HG02763 (cell line): ENCODE measurements around the gene RIPK4.
"Not testable (repeated sequence)": the region's sequence is repeated elsewhere in the genome, so short reads cannot be mapped to it uniquely, and the experiment has no call there.

Experiments used
- ATAC-seq: cut with Tn5 transposase; IDR thresholded peaks from one replicate; pipeline ENCODE4 v1.9.1; 2021; ENCODE audit warnings: mild to moderate bottlenecking, moderate library complexity; ENCODE audit not compliant: unreplicated experiment

The RIPK4 gene

DNA sequence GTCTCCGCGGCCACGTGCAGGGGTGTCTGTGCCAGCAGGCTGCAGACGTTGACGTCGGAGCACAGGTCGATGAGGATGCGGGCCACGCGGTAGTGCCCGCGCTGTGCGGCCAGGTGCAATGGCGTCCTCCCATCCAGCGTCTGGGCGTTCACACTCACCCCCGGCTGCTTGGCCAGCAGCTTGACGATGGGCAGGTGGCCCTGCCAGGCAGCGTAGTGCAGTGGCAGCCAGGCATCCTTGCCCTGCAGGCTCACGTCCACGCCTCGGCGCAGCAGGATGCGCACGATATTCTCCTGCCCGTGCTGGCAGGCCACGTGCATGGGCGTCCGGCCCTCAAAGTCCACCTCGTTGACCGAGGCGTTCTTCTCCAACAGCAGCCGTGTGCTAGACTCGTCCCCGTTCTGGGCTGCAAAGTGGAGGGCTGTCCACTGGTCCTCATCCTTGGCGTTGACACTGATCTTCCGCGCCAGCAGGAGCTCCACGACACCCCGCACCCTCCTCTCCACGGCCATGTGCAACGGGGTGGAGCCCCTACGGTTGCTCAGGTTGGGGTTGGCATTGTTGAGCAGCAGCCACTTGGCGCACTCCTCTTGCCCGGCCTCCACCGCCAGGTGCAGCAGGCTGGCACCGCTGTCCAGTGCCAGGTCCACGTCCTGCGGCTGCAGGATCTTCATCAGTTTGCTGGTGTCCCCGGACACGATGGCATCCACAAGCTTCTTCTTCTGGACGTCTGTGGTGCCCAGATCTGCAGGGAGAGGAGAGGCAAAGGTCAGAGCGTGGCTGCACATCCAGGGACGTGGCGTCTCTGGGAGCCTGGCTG is 25.4 kb downstream of the RIPK4 start:
- ATAC-seq, result no peak

DNA sequence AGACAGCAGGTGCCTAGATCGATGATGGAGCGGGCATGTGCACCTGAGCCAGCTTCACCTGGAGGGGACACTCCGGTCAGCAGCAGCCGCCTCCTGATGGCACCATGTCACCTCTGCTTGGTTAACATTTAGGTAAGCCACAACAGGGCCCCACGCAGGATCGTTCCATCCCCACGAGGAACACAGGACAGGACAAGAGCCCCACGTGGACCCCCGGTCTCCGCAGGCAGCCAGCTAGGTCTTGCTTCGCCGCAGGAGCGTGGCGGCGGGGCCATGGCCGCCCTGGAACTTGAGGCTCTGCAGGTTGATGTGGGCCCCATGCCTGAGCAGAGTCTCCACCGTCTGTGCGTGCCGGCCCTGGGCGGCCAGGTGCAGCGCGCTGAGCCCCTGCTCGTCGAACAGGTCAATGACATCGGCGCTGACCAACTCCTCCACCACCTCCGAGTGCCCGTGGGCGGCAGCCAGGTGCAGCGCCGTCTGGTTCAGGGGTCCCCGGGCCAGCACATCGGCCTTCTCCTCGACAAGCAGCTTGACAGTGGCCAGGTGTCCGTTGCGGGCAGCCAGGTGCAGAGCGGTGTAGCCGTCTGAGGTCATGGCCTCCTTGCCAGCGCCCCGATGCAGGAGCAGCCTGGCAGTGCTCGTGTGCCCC is 26.1 kb downstream of the RIPK4 start:
- no peak for ATAC-seq

DNA sequence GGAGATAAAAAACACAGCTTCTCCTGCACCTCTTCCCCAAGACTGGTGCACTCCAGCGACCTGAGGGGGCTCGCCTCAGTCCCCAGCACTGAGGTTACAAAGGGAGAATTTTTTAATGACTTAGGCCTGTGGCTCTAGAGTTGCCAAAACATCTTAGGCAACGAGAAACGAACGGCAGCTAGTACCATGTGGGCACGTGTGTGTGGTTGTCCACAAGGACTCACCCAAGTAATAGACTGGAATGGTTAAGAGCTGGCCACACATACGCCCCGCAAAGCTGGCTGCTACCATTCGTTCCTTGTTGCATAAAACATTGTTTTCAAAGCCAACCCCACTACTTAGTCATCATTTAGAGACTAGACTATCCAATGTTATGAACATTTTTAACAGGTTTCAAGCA is 26.9 kb downstream of the RIPK4 start:
- ATAC-seq, result no peak

DNA sequence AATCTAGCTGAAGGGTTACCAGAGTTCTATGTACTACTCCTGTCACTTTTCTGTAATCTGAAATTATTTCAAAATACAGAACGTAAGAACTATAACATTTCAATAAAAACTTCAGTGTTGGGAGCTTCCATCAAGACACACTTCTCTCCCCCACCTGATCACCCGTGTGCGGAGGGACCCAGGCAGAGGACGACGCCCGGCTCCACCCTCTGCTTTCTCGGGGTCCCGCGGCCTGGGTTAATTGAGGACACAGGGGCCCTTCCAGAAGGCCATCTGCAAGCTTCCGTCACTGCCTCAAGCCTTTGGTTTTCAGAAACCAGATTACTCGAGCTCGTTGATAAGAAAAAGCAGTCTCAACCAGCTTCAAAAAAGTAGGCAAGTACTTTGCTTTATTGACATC is 27.8 kb downstream of the RIPK4 start:
- no peak for ATAC-seq

DNA sequence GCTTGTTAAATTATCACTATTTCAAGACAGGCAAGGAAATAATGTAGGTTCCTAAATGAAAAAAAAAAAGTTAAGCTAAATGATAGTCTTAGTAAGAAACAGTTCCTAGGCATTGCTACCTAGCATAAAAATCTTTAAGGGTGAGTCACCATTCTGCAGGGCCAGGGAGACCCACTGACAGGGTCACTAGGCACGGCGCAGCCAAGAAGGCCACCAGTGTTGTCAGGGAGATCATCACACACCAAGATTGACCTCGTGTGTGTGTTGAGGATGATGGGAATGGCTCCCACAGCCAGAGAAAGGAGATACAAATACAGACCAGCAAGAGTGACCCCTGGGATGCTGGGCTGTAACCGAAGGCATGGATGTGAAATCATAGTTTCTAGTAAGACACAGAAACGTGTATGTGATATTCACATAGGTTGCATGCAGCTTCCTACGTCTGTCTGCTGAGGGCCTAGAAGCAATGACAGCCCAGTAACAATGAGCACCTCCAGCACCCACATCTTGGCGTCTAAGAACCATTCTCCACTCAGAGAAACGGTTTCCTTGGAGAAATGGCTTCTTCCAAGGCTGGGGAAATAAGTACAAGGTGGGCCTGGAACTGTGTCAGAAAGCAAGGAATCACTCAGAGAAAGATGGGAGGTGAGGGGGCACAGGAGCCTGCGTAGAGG is 29.1 kb downstream of the RIPK4 start:
- ATAC-seq, result no peak

- no peak for ATAC-seq
Measured at GRCh38 chr21:41736423-41736822, 30.4 kb downstream of the RIPK4 start.

DNA sequence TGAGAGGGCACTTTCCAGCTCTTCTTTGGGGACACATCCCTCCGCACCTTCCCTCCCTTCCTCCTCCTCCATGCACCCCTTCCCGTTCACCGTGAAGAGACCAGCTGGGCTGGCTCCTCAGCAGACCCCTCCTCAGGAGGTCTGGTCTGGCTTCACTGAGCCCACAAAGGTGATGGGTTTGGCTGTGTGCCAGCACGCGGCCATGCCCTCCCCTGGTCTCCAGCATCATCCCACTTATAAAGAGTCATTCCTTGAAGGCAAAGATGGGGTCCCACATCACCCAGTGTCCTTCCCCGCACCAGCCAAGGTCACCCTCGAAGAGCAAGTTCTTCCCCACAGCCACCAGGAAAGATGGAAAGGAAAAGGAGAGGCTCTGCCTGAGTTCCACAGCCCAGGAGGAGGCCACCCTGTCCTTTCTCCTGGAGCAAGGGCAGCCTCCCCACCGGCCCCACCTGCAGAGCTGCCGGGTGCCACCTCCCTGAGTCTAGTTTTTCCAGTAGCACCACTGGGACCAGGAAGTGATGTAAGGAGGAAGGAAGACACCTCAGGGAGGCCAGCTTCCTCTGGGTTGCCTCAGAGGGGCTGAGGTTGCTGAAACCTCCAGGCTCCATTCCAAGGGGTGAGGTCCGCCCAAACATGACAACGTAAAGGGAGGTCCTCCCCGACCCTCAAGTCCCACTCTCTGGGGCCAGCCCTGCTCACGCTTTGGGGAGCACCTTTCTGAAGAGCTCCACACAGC is 32.7 kb downstream of the RIPK4 start:
- ATAC-seq, result no peak

DNA sequence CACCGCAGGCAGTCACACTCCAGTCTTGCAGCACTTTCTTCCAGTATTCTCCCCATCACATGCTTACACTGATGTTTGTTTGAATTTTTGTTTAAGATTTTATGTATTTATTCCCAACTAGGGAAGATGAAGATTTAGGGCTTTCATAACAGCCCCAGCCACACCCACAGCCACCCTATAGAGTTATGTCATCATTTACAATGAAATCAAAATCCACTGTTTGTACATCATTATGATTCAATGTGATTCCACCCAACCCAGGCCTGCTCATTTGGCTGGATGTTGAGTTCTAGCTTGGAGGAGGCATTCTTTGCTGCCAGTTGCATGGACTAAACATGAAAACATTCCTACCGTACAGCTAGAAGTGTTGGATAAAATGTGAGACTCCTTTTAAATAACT is 35.8 kb downstream of the RIPK4 start:
- no peak for ATAC-seq

DNA sequence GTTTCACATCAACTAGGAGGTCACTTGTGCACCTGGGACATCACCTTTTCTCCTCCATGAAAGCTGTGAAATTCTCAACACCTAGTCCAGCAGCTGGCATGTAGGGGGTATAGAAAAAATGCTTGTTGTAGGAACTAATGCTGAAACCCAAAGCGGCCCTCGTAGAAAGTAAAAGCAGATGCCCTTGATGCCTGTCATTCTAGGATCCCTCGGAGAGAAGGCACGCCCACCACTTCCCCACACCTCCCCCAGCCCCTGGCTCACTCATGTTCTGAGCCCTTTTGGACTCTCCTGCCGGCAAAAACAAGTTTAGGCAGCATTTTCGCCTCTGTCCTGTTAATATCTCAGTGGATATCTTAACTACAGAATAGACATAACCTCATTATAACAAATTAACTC is 36.5 kb downstream of the RIPK4 start:
- no peak for ATAC-seq

DNA sequence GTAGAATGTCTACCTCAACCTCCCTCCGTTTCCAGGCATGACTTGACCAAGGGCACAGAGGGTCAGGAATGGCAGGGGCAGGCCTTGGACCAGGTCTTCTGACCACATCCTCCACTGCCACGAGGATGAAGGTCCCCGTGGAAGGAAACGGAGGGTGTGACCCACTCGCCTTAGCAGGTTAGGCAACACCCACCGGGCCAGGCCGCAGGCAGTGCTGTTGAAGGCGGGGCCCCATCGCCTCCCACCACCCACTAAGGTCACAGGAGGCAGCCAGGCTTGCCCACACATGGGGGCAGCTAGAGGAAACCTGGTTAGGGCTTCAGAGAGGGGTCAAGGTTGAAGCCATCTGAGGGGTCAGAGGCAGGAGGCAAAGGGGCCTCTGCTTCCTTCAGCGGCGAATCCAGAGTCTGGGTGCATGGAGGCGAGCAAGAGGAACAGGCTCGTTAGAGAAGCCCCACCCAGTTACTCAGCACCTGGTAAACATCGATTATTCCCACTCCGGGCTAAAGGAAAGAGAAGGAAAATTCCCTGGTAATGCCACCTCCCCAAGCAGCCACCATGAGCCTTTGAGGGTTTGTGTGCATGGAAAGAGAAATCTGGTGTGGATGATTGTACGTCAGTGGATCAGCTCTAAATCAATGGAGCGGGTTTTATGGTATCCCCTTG is 37.0 kb downstream of the RIPK4 start:
- no peak for ATAC-seq

DNA sequence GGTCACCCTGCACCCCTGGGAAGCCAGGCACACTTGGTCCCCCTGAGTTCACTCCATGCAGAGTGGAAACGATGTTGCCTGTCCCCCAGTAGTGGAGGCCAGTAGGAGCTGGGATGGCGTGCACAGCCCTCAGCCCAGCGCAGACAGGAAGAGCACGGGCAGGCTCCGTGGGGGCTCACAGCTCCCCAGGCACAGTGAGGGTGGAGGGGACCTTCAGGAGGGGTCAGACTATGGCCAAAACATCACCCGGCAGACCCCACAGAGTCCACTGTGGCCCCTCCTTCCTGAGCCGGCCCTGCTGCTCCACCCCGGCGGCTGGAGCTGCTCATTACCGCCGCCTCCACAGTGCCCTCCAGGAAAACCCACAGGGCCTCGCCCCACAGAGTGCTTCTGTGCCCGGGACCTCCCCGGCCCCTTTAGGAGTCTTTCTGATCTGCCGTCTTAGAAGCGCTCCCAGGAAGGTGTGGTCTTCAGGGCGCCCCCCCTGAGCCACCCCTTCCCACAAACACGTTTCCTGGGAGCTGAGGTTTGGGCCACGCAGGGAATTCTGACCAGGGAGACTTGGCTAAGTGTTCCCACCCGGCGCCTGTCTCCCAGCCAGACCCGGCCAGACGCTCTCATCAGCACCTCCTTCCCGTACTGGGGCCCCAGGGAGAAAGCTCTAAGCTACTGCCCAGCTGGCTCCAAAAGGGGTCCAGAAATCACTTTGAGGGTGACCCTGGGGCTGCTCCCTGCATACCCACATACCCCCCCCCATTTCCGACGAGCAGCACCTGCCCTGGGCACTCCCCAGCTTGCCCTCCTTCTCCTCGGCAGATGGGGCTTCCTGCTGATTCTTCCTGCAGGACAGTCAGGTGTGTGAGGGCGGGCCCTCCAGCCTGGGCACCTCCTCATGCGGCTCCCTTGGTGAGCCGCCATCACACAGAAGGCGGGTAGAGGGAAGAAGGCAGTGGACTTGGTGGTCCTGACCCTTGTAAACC is 38.8 kb downstream of the RIPK4 start:
- no peak for ATAC-seq

- no peak for ATAC-seq
Measured at GRCh38 chr21:41726970-41727783, 39.7 kb downstream of the RIPK4 start.

GRCh38 chr21:41726630-41726969 is 40.3 kb downstream of the RIPK4 start:
- no peak for ATAC-seq

DNA sequence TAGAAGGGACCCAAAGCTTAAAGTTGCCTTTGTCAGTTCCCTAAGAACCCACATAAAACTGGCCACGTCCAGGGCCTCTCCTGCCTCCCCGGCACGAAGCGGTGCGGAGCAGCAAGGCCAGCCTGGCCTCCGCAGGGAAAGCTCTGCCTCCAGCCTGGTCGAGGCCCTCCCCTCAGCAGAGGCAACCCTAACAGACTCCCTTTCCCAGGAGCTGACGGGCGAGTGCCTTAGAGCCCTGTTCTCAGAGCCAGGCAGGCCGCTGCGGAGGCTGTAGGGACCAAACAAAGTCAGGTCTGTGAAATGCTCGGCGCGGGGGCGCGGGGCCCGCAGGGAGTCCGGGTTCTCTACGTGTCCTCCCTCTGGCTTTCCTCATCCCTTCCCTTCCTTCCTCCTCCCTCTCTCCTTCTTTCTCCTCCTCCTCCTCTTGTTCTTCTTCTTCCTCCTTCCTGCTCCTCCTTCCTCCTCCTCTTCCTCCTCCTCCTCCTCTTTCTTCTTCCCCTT is 40.7 kb downstream of the RIPK4 start:
- no peak for ATAC-seq

DNA sequence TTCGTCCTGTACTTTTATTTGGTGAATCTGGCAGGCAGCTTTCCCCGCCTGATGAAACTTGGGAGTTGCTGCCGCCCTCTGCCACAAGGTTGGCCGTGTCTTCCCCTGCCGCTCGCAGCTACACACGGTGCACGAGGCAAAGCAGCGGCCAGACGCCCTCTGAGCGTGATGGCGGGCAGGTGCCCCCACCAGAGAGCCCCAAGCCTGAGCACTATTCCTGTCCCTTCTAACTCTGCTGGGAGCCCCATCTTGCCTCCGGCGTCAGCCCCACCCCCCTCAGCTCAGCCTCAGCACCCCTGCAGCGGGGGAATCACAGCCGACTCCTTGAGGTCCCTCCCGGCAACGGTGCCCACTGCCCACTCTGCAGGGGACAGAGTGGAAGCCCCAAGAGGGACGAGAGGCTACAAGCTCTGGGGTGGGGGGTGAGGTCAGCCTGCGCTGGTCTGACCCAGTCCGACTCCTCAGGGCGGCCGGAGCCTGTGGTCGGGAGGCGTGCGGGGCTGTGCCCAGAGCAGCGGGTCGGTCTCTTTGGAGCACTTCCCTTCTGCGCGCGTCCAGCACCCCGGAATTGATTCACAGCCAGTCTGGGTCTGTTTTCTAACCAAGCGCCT is 41.3 kb downstream of the RIPK4 start:
- ATAC-seq, result no peak

GRCh38 chr21:41723835-41724234 is 43.0 kb downstream of the RIPK4 start:
- ATAC-seq, result not testable (repeated sequence)

- no peak for ATAC-seq
Measured at GRCh38 chr21:41722052-41723018, 44.5 kb downstream of the RIPK4 start.
